ENCODE measurements around the gene FNDC3B.

DNA sequence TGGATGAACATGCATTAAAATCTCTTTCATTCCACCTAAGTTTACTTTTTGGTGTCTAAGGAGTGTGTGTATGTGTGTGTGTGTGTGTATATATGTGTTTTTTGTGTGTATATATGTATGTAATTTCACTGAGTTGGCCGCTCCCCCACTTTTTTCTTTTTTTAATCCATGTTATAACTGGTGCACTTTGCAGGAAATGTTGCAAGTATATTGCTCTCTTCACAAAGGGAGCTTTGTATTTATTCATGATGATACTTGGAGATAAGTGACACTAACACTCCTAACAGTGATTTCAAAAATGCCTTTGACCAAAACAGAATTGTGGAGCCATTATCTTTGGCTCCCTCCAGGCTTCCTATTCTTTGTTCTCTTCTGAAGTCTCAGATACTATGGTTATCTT is 95.8 kb downstream of the FNDC3B start:
- no peak for TF ChIP-seq REST (IDR thresholded peaks at IDR 0.05; ENCODE audit: insufficient read depth in 1 of 2, low read depth in 2 of 2, low read length in 2 of 2)
- no peak for TF ChIP-seq SIN3A (IDR thresholded peaks at IDR 0.05; ENCODE audit: borderline replicate concordance, insufficient read depth, low read length)

Measured in PFSK-1 (cell line).